ENCODE data around the gene ABCC6. TPM values are rescaled to one million over a fixed set of nuclear protein-coding genes. Genes with fewer than 3 reads are reported as not detected.

Gene ABCC6
- polyA plus RNA-seq, 1 of the 3 experiments (the other 2 are of a cell fraction), result 0.71 TPM

DNA sequence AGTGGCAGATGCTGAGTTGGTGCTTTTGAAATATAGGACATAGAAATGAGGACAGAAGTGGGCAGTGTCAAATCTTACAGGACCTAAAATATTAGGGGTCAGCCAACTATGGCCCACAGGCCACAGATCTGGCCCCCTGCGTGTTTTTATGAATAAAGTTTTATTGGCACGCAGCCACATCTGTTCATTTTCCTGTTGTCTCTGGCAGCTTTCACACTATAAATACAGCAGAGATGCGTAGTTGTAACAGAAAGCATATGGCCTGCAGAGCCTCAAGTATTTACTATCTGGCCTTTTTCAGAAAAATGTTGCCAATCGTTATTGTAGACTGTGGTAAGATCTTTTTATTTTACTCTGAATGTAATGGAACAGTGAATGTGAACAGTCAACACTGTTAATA lies 82.8 kb downstream of the ABCC6 start:
- no peak overlapping the region for H3K27ac ChIP-seq (ENCODE audit: low read depth in 2 of 2, low read length in 1 of 2)
- no peak for TF ChIP-seq JUND (IDR thresholded peaks at IDR 0.05)
- TF ChIP-seq RXRA (IDR thresholded peaks at IDR 0.05; ENCODE audit: borderline replicate concordance, low read depth), result no peak
- no peak for TF ChIP-seq EZH2phosphoT487 (IDR thresholded peaks at IDR 0.05; ENCODE audit: borderline replicate concordance, low read depth)
- TF ChIP-seq, protein P1, sequence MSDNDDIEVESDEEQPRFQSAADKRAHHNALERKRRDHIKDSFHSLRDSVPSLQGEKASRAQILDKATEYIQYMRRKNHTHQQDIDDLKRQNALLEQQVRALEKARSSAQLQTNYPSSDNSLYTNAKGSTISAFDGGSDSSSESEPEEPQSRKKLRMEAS (IDR thresholded peaks at IDR 0.05; ENCODE audit: low read depth), result no peak
- TF ChIP-seq MXI1 (IDR thresholded peaks at IDR 0.05; ENCODE audit: low read depth, low read length), result no peak
- no peak for TF ChIP-seq REST (IDR thresholded peaks at IDR 0.05; ENCODE audit: low read depth, low read length)
- TF ChIP-seq SMC3 (IDR thresholded peaks at IDR 0.05; ENCODE audit: low read depth, low read length), result no peak
- no peak overlapping the region for H3K4me3 ChIP-seq (ENCODE audit: low read depth in 2 of 2, low read length in 1 of 2)
- WGBS (ENCODE audit: low lambda C conversion rate), result 92% methylated on average over 4 of the region's 4 CpGs
- no peak overlapping the region for H2AFZ ChIP-seq (ENCODE audit: low read depth)
- H3K4me1 ChIP-seq (ENCODE audit: control insufficient read depth in 1 of 2, insufficient read depth in 2 of 2, low read depth in 1 of 2, low read length in 1 of 2), result peaks cover 0 to 10% of the 10 kb centered on the region in 2 experiments; a peak in 1 of 4 replicates
- H3K4me2 ChIP-seq, result no peak overlapping the region
- H3K36me3 ChIP-seq (replicated peaks in 1 of 2; ENCODE audit: control insufficient read depth in 1 of 2, insufficient read depth in 2 of 2, low read length in 1 of 2), result peaks cover 32 to 39% of the 10 kb centered on the region in 2 experiments
- H3K79me2 ChIP-seq (ENCODE audit: insufficient read depth), result no peaks in the 10 kb centered on the region
- H3K9me2 ChIP-seq, result no peaks in the 10 kb centered on the region
- H3K27me3 ChIP-seq (ENCODE audit: insufficient read depth), result no peaks in the 10 kb centered on the region
- DNase-seq, result no peak
- CTCF ChIA-PET, result interaction anchor here (0.8 to 1.7 kb wide), 2 partner anchors 13 to 19 kb away, joined by 3 to 4 read pairs; no protein-coding TSS in a partner anchor
- H3K9me3 ChIP-seq, result no peaks in the 10 kb centered on the region
- no peaks in the 10 kb centered on the region for H4K20me1 ChIP-seq (ENCODE audit: insufficient read depth)
- peaks cover 3% of the 10 kb centered on the region for H3F3A ChIP-seq (replicated peaks; ENCODE audit: insufficient read depth)
- H3K9ac ChIP-seq, result no peak overlapping the region
- POLR2A ChIA-PET, result interaction anchor here (0.6 kb wide), 1 partner anchor 1129 kb away, joined by 3 read pairs; no protein-coding TSS in a partner anchor

DNA sequence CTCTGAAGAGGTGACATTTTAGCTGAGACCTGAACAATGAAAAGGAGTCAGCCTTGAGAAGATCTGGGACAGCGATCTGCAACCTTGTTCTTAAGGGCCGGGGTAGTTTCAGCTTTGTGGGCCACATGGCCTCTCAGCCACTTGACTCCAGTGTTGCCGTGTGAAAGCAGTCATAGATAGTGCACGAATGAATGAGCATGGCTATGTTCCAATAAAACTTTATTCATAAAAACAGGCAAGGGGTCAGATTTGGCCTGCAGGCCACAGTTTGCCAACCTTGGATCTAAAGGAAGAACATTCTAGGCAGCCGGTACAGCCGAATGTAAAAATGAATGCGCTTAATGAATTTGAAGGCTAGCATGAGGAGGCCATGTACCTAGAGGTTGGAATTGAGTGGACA lies 83.5 kb downstream of the ABCC6 start:
- 96% methylated on average over 7 of the region's 7 CpGs for WGBS (ENCODE audit: low lambda C conversion rate)
- ChIA-PET CTCF (interaction anchor here (1.7 kb wide), 1 partner anchor 13 kb away, joined by 4 read pairs; no protein-coding TSS in a partner anchor), POLR2A (no interaction called here)
- no peaks in the 10 kb centered on the region for H3K27me3 ChIP-seq (ENCODE audit: insufficient read depth)
- TF ChIP-seq RFX5 (IDR thresholded peaks at IDR 0.05; ENCODE audit: low read length) (no peak), EP300 (IDR thresholded peaks at IDR 0.05; ENCODE audit: borderline replicate concordance in 1 of 2, low read depth in 1 of 2, low read length in 1 of 2) (no peak), GATA2 (CRISPR knock-in tag; IDR thresholded peaks at IDR 0.05) (no peak), SIN3A (IDR thresholded peaks at IDR 0.05; ENCODE audit: borderline replicate concordance, low read depth, low read length) (no peak), POLR2AphosphoS5 (IDR thresholded peaks at IDR 0.05; ENCODE audit: low read depth, low read length) (no peak), TEAD4 (IDR thresholded peaks at IDR 0.05; ENCODE audit: borderline replicate concordance, insufficient read depth) (no peak), FOXM1 (IDR thresholded peaks at IDR 0.05; ENCODE audit: low read depth) (no peak), ELF1 (IDR thresholded peaks at IDR 0.05) (no peak)
- TF ChIP-seq, protein P2, sequence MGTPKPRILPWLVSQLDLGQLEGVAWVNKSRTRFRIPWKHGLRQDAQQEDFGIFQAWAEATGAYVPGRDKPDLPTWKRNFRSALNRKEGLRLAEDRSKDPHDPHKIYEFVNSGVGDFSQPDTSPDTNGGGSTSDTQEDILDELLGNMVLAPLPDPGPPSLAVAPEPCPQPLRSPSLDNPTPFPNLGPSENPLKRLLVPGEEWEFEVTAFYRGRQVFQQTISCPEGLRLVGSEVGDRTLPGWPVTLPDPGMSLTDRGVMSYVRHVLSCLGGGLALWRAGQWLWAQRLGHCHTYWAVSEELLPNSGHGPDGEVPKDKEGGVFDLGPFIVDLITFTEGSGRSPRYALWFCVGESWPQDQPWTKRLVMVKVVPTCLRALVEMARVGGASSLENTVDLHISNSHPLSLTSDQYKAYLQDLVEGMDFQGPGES (IDR thresholded peaks at IDR 0.05; ENCODE audit: low read depth, low read length), result no peak
- TF ChIP-seq, protein P3, sequence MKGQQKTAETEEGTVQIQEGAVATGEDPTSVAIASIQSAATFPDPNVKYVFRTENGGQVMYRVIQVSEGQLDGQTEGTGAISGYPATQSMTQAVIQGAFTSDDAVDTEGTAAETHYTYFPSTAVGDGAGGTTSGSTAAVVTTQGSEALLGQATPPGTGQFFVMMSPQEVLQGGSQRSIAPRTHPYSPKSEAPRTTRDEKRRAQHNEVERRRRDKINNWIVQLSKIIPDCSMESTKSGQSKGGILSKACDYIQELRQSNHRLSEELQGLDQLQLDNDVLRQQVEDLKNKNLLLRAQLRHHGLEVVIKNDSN (IDR thresholded peaks at IDR 0.05; ENCODE audit: borderline replicate concordance, low read depth), result no peak
- TF ChIP-seq, protein P1 (IDR thresholded peaks at IDR 0.05; ENCODE audit: low read depth), result no peak
- DNase-seq, result no peak
- peaks cover 32 to 36% of the 10 kb centered on the region in 2 experiments for H3K36me3 ChIP-seq (replicated peaks in 1 of 2; ENCODE audit: control insufficient read depth in 1 of 2, insufficient read depth in 2 of 2, low read length in 1 of 2)
- peaks cover 3% of the 10 kb centered on the region for H3F3A ChIP-seq (replicated peaks; ENCODE audit: insufficient read depth)
- H3K4me1 ChIP-seq (ENCODE audit: control insufficient read depth in 1 of 2, insufficient read depth in 2 of 2, low read depth in 1 of 2, low read length in 1 of 2), result peaks cover 0 to 6% of the 10 kb centered on the region in 2 experiments; a peak in 1 of 4 replicates
- H4K20me1 ChIP-seq (ENCODE audit: insufficient read depth), result no peaks in the 10 kb centered on the region
- H3K9ac ChIP-seq, result no peak overlapping the region
- H3K4me3 ChIP-seq (ENCODE audit: low read depth in 2 of 2, low read length in 1 of 2), result no peak overlapping the region
- H3K9me2 ChIP-seq, result no peaks in the 10 kb centered on the region
- no peaks in the 10 kb centered on the region for H3K9me3 ChIP-seq
- no peaks in the 10 kb centered on the region for H3K79me2 ChIP-seq (ENCODE audit: insufficient read depth)
- no peak overlapping the region for H3K27ac ChIP-seq (ENCODE audit: low read depth in 2 of 2, low read length in 1 of 2)
- no peak overlapping the region for H3K4me2 ChIP-seq
- no peak overlapping the region for H2AFZ ChIP-seq (ENCODE audit: low read depth)

Measured in SK-N-SH (cell line).